ENCODE measurements around the gene VWA8. TPM values are rescaled to one million over a fixed set of nuclear protein-coding genes. Genes with fewer than 3 reads are reported as not detected.
A peak's percentile ranks its signal among the peaks of the same experiment; 100 is the strongest.

Gene VWA8
- total and polyA plus RNA-seq, 2 of the 13 experiments (the other 11 are each of a cell fraction or from before 2014, with no cell fraction given): 9.1 to 17.3 TPM

GRCh38 chr13:41605319-41606285, 355.3 kb downstream of the VWA8 start (continued):
- TF ChIP-seq TCF7L2 (IDR thresholded peaks at IDR 0.05; ENCODE audit: low read depth, low read length): no peak
- TF ChIP-seq MAFK (conservative IDR thresholded peaks at IDR 0.05 in 1 of 2, IDR thresholded peaks at IDR 0.05 in 1 of 2; ENCODE audit: low read length in 2 of 2): peak; percentile 94 to 98
- TF ChIP-seq MIER3 (CRISPR knock-in tag; IDR thresholded peaks at IDR 0.05; ENCODE audit: borderline replicate concordance): no peak
- peak; percentile 90 for TF ChIP-seq ZNF652 (CRISPR knock-in tag; IDR thresholded peaks at IDR 0.05; ENCODE audit: borderline replicate concordance, low read depth)
- TF ChIP-seq NFKBIZ (CRISPR knock-in tag; IDR thresholded peaks at IDR 0.05): no peak
- no peak for TF ChIP-seq NBN (conservative IDR thresholded peaks at IDR 0.05)
- TF ChIP-seq MED8 (CRISPR knock-in tag; IDR thresholded peaks at IDR 0.05; ENCODE audit: insufficient replicate concordance): no peak
- no peak for TF ChIP-seq ZNF850 (CRISPR knock-in tag; conservative IDR thresholded peaks at IDR 0.05)
- TF ChIP-seq SMYD3 (CRISPR knock-in tag; IDR thresholded peaks at IDR 0.05): no peak
- TF ChIP-seq DBP (CRISPR knock-in tag; IDR thresholded peaks at IDR 0.05; ENCODE audit: not compliant biosample characterization): no peak
- TF ChIP-seq HNF1A (IDR thresholded peaks at IDR 0.05; ENCODE audit: low read depth): peak; percentile 67; the same call in 1 of the 2 replicates
- no peak for TF ChIP-seq HNF1A (CRISPR knock-in tag; IDR thresholded peaks at IDR 0.05; ENCODE audit: borderline replicate concordance)
- TF ChIP-seq PHF20 (CRISPR knock-in tag; IDR thresholded peaks at IDR 0.05): no peak
- no peak for TF ChIP-seq ZNF44 (CRISPR knock-in tag; IDR thresholded peaks at IDR 0.05)
- peak; percentile 58 for TF ChIP-seq FOXA3 (CRISPR knock-in tag; IDR thresholded peaks at IDR 0.05)
- TF ChIP-seq SOX5 (CRISPR knock-in tag; IDR thresholded peaks at IDR 0.05; ENCODE audit: borderline replicate concordance): peak; percentile 20; the same call in 1 of the 2 replicates
- TF ChIP-seq ZNF20 (CRISPR knock-in tag; IDR thresholded peaks at IDR 0.05): no peak
- TF ChIP-seq HES4 (CRISPR knock-in tag; IDR thresholded peaks at IDR 0.05; ENCODE audit: borderline replicate concordance): no peak
- no peak for TF ChIP-seq AHR (CRISPR knock-in tag; IDR thresholded peaks at IDR 0.05)
- no peak for TF ChIP-seq ZSCAN20 (CRISPR knock-in tag; IDR thresholded peaks at IDR 0.05; ENCODE audit: borderline replicate concordance)
- TF ChIP-seq ZNF234 (CRISPR knock-in tag; conservative IDR thresholded peaks at IDR 0.05): no peak
- peak; percentile 93 for TF ChIP-seq ZNF644 (CRISPR knock-in tag; IDR thresholded peaks at IDR 0.05; ENCODE audit: low read depth)
- 0 out of 2 replicates have a peak, but pooled peaks have one; percentile 20 for TF ChIP-seq ZNF335 (CRISPR knock-in tag; IDR thresholded peaks at IDR 0.05)
- TF ChIP-seq HMG20A (CRISPR knock-in tag; IDR thresholded peaks at IDR 0.05; ENCODE audit: borderline replicate concordance): peak; percentile 29; the same call in 1 of the 2 replicates
